ENCODE data around the gene YIPF2. TPM values are rescaled to one million over a fixed set of nuclear protein-coding genes. Genes with fewer than 3 reads are reported as not detected.
A peak's percentile ranks its signal among the peaks of the same experiment; 100 is the strongest.

YIPF2 gene
- total RNA-seq, 2 donors from 2014 or later: 55.6 to 62.6 TPM

DNA sequence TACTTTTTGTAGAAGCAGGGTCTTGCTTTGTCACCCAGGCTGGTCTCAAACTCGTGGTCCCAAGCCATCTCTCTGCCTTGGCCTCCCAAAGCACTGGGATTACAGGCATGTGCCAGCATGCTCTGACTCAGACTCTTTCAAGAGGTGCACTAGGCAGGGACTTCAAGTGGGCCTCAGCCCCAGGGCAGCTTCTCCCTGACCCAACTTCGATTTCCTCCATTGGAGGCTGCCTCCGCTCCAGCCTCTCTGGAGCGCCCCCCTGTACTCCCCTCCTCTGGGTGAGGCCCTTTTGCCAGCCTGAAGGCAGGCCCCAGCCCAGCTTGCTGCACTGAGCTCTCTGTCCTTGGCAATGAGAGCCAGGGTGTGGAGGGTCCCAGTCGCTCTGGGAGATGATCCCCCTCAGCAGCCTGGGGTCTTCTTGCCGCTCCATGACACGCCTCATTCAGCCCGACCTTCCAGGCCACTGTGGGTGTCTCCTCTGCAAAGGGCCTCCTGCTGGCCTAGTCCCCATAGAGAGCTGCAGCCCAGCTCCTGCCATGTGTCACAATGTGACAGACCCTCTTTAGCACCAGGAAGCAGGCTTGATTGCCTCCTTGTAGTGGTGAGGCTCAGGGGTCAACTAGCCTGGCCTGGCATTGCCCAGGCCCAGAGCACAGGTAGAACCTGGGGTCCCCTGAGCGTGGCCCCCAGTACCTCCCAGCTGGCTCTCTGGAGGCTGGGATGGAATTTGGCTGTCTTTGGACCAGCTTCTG is 40.6 kb downstream of the YIPF2 start:
- no peak overlapping the region for H3K4me3 Mint-ChIP-seq
- peak; percentile 62 for DNase-seq
- no peaks in the 10 kb centered on the region for H3K36me3 Mint-ChIP-seq (ENCODE audit: low read depth)
- H3K27ac ChIP-seq (ENCODE audit: low read depth, low read length): peak overlapping the region; percentile 98
- H3K4me1 ChIP-seq (ENCODE audit: control insufficient read depth, insufficient read depth, low read length): peaks cover 3% of the 10 kb centered on the region
- peaks cover 45% of the 10 kb centered on the region for H3K4me1 Mint-ChIP-seq
- no peaks in the 10 kb centered on the region for H3K9me3 ChIP-seq (ENCODE audit: control insufficient read depth, low read length)
- TF ChIP-seq, protein P1, sequence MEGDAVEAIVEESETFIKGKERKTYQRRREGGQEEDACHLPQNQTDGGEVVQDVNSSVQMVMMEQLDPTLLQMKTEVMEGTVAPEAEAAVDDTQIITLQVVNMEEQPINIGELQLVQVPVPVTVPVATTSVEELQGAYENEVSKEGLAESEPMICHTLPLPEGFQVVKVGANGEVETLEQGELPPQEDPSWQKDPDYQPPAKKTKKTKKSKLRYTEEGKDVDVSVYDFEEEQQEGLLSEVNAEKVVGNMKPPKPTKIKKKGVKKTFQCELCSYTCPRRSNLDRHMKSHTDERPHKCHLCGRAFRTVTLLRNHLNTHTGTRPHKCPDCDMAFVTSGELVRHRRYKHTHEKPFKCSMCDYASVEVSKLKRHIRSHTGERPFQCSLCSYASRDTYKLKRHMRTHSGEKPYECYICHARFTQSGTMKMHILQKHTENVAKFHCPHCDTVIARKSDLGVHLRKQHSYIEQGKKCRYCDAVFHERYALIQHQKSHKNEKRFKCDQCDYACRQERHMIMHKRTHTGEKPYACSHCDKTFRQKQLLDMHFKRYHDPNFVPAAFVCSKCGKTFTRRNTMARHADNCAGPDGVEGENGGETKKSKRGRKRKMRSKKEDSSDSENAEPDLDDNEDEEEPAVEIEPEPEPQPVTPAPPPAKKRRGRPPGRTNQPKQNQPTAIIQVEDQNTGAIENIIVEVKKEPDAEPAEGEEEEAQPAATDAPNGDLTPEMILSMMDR (conservative IDR thresholded peaks at IDR 0.05): no peak
- H3K27ac Mint-ChIP-seq: peak overlapping the region; percentile 74
- 76 to 78% methylated on average over 8 to 9 of the region's 9 CpGs for WGBS, 2 experiments (ENCODE audit: insufficient coverage in 1 of 2, insufficient read length in 1 of 2)
- no peak overlapping the region for H3K4me3 ChIP-seq (ENCODE audit: low read length)
- no peak overlapping the region for H3K9ac ChIP-seq (ENCODE audit: extremely low read depth, low read length, poor library complexity, severe bottlenecking)
- H3K9me3 Mint-ChIP-seq: no peaks in the 10 kb centered on the region
- H3K27me3 Mint-ChIP-seq (ENCODE audit: insufficient read depth): no peaks in the 10 kb centered on the region
- H3K36me3 ChIP-seq (ENCODE audit: control insufficient read depth, insufficient read depth, low read length): no peaks in the 10 kb centered on the region
- H3K27me3 ChIP-seq (ENCODE audit: control insufficient read depth, insufficient read depth, low read length, poor library complexity, severe bottlenecking): no peaks in the 10 kb centered on the region

DNA sequence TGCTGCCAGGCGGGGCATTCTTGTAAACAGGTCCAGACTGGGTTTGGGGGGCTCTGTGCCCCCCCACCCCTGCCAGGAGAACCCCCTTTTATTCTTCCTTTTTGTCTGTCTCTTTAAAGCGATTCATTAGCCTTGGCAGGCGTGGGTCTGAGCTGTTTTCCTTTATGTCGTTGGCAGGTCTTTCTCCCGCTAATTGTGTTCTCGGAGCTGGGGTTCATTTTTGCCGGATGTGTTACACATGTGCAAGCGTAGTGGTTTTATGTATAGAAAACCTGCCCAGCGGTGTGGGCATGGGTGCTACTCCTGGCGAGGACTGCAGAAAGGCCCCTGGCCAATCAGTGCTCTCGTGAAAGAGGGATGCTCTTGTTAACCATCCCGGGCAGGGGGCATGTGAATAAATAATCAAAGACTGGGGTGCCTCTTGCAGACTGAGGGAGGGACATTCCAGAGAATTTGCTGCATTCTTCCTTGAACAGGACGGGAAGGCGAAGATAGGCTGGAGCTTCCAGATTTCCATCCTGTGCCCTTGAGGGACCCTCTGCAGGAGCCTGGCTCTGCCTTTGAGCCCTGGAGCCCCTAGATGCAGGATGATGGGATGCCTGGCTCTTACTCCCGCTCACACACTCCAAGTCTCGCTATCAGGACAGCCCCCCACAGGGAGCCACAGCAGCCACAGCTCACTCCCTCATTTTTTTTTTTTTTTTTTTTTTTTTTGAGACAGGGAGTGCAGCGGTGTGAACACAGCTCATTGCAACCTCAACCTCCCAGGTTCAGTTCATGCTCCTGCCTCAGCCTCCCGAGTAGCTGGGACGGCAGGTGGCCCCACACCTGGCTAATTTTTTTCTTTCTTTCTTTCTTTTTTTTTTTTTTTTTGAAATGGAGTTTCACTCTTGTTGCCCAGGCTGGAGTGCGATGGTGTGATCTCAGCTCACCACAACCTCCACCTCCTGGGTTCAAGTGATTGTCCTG is 43.0 kb downstream of the YIPF2 start:
- H3K4me3 ChIP-seq (ENCODE audit: low read length): no peak overlapping the region
- WGBS, 2 experiments (ENCODE audit: insufficient coverage in 1 of 2, insufficient read length in 1 of 2): 79 to 86% methylated on average over 12 to 20 of the region's 20 CpGs
- H3K4me1 Mint-ChIP-seq: peaks cover 41% of the 10 kb centered on the region
- H3K27ac ChIP-seq (ENCODE audit: low read depth, low read length): peak overlapping the region; percentile 61
- H3K27me3 ChIP-seq (ENCODE audit: control insufficient read depth, insufficient read depth, low read length, poor library complexity, severe bottlenecking): no peaks in the 10 kb centered on the region
- no peaks in the 10 kb centered on the region for H3K36me3 ChIP-seq (ENCODE audit: control insufficient read depth, insufficient read depth, low read length)
- H3K27me3 Mint-ChIP-seq (ENCODE audit: insufficient read depth): no peaks in the 10 kb centered on the region
- H3K36me3 Mint-ChIP-seq (ENCODE audit: low read depth): no peaks in the 10 kb centered on the region
- H3K9ac ChIP-seq (ENCODE audit: extremely low read depth, low read length, poor library complexity, severe bottlenecking): no peak overlapping the region
- H3K4me1 ChIP-seq (ENCODE audit: control insufficient read depth, insufficient read depth, low read length): peaks cover 15% of the 10 kb centered on the region
- TF ChIP-seq, protein P1 (conservative IDR thresholded peaks at IDR 0.05): no peak
- no peaks in the 10 kb centered on the region for H3K9me3 ChIP-seq (ENCODE audit: control insufficient read depth, low read length)
- no peaks in the 10 kb centered on the region for H3K9me3 Mint-ChIP-seq
- peak overlapping the region; percentile 79 for H3K27ac Mint-ChIP-seq
- no peak overlapping the region for H3K4me3 Mint-ChIP-seq
- DNase-seq: peak; percentile 62

DNA sequence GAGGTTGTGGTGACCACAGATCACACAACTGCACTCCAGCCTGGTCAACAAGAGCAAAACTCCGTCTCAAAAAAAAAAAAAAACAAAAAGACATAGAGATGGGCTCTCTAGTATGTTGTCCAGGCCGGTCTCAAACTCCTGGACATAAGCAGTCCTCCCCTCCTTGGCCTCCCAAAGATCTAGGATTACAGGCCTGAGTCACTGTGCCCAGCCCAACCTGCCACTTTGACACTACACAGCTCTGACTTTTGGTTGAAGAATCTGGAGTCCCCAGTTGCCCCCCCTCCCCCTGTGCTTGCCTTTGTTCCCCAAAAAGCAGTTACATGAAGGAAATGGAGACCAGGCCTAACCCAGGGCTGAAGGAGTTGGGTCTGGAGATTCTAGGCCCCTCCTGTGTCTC is 44.2 kb downstream of the YIPF2 start:
- Histone ChIP-seq H3K27me3 (ENCODE audit: control insufficient read depth, insufficient read depth, low read length, poor library complexity, severe bottlenecking) (no peaks in the 10 kb centered on the region), H3K27ac (ENCODE audit: low read depth, low read length) (no peak overlapping the region), H3K9ac (ENCODE audit: extremely low read depth, low read length, poor library complexity, severe bottlenecking) (no peak overlapping the region), H3K4me1 (ENCODE audit: control insufficient read depth, insufficient read depth, low read length) (peaks cover 19% of the 10 kb centered on the region), H3K4me3 (ENCODE audit: low read length) (no peak overlapping the region), H3K9me3 (ENCODE audit: control insufficient read depth, low read length) (no peaks in the 10 kb centered on the region), H3K36me3 (ENCODE audit: control insufficient read depth, insufficient read depth, low read length) (no peaks in the 10 kb centered on the region)
- Mint-ChIP-seq H3K27me3 (ENCODE audit: insufficient read depth) (no peaks in the 10 kb centered on the region), H3K4me3 (no peak overlapping the region), H3K4me1 (peaks cover 49% of the 10 kb centered on the region), H3K27ac (peak overlapping the region; percentile 68), H3K36me3 (ENCODE audit: low read depth) (no peaks in the 10 kb centered on the region), H3K9me3 (no peaks in the 10 kb centered on the region)
- DNase-seq: no peak
- TF ChIP-seq, protein P1 (conservative IDR thresholded peaks at IDR 0.05): no peak
- WGBS, 2 experiments (ENCODE audit: insufficient coverage in 1 of 2, insufficient read length in 1 of 2): 94 to 95% methylated on average over 2 of the region's 2 CpGs
